Measurements from ENCODE around the gene C12orf57. TPM values are rescaled to one million over a fixed set of nuclear protein-coding genes. Genes with fewer than 3 reads are reported as not detected.

C12orf57 gene
- total RNA-seq, 1 donor from 2014 or later: 168 TPM

- intact Hi-C loops (cut with micrococcal nuclease): loop anchor here (1.0 to 5.0 kb wide), 2 partner anchors 13 to 65 kb away; partner anchors contain the start of gene SPSB2
- Mint-ChIP-seq H3K36me3 (ENCODE audit: low read depth) (peaks cover 59% of the 10 kb centered on the region), H3K27ac (peak overlapping the region; percentile 99)
These were observed 6.1 kb upstream of the C12orf57 start for GRCh38 chr12:6937481-6938352.

DNA sequence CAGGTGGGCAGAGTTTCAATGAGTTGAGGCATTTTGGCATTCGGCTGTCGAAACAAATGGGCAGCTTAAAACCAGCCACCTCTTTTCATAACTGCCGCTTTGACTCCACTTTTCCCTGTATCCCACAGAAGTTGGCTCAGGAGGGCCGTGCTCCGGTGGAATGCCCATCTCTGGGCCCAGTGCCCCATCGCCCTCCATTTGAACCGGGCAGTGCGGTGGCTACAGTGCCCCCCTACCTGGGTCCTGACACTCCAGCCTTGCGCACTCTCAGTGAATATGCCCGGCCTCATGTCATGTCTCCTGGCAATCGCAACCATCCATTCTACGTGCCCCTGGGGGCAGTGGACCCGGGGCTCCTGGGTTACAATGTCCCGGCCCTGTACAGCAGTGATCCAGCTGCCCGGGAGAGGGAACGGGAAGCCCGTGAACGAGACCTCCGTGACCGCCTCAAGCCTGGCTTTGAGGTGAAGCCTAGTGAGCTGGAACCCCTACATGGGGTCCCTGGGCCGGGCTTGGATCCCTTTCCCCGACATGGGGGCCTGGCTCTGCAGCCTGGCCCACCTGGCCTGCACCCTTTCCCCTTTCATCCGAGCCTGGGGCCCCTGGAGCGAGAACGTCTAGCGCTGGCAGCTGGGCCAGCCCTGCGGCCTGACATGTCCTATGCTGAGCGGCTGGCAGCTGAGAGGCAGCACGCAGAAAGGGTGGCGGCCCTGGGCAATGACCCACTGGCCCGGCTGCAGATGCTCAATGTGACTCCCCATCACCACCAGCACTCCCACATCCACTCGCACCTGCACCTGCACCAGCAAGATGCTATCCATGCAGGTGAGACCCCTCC is 5.2 kb upstream of the C12orf57 start:
- Mint-ChIP-seq H3K27me3 (no peaks in the 10 kb centered on the region), H3K9me3 (no peaks in the 10 kb centered on the region), H3K27ac (peak overlapping the region; percentile 99), H3K4me3 (peak overlapping the region; percentile 94), H3K4me1 (peaks cover 52% of the 10 kb centered on the region), H3K36me3 (ENCODE audit: low read depth) (peaks cover 58% of the 10 kb centered on the region)
- no peak for DNase-seq
- intact Hi-C loops (cut with micrococcal nuclease): loop anchor here (1.0 to 5.0 kb wide), 2 partner anchors 14 to 66 kb away; partner anchors contain the start of gene SPSB2

More at GRCh38 chr12:6937481-6938352, 6.1 kb upstream of the C12orf57 start:
- peak; percentile 98 for DNase-seq
- H3K27me3 Mint-ChIP-seq: no peaks in the 10 kb centered on the region
- H3K4me3 Mint-ChIP-seq: peak overlapping the region; percentile 94
- H3K9me3 Mint-ChIP-seq: no peaks in the 10 kb centered on the region
- peaks cover 51% of the 10 kb centered on the region for H3K4me1 Mint-ChIP-seq

- H3K36me3 Mint-ChIP-seq (ENCODE audit: low read depth): peaks cover 57% of the 10 kb centered on the region
- peak overlapping the region; percentile 56 for H3K4me3 Mint-ChIP-seq
- intact Hi-C loops (cut with micrococcal nuclease): loop anchor here (5.0 kb wide), 1 partner anchor 67 kb away; the partner anchor contains the start of gene SPSB2
- no peak for DNase-seq
- H3K27me3 Mint-ChIP-seq: no peaks in the 10 kb centered on the region
- peak overlapping the region; percentile 85 for H3K27ac Mint-ChIP-seq
- no peaks in the 10 kb centered on the region for H3K9me3 Mint-ChIP-seq
- peaks cover 48% of the 10 kb centered on the region for H3K4me1 Mint-ChIP-seq
These were observed 4.7 kb upstream of the C12orf57 start for GRCh38 chr12:6939191-6939540.

DNA sequence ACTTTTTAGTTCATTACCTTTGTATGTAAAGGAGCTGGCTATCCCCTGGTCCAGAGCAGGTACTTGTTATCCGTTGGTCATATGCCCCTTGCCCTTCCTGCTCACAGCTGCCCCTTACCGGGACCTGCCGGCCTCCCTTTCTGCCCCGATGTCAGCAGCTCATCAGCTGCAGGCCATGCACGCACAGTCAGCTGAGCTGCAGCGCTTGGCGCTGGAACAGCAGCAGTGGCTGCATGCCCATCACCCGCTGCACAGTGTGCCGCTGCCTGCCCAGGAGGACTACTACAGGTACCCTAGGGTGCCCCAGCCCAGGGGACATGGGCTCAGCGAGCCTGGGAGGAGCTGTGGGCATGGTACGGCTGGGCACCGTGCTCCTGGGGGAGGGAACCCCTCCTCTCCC is 2.6 kb upstream of the C12orf57 start:
- intact Hi-C loops (cut with micrococcal nuclease): no loop called here
- Mint-ChIP-seq H3K4me1 (peaks cover 49% of the 10 kb centered on the region), H3K27ac (peak overlapping the region; percentile 75), H3K9me3 (no peaks in the 10 kb centered on the region), H3K4me3 (no peak overlapping the region), H3K27me3 (no peaks in the 10 kb centered on the region), H3K36me3 (ENCODE audit: low read depth) (peaks cover 52% of the 10 kb centered on the region)
- no peak for DNase-seq

- intact Hi-C loops (cut with micrococcal nuclease): no loop called here
- H3K27ac Mint-ChIP-seq: no peak overlapping the region
- DNase-seq: no peak
- no peak overlapping the region for H3K4me3 Mint-ChIP-seq
- no peaks in the 10 kb centered on the region for H3K27me3 Mint-ChIP-seq
- peaks cover 47% of the 10 kb centered on the region for H3K4me1 Mint-ChIP-seq
- no peaks in the 10 kb centered on the region for H3K9me3 Mint-ChIP-seq
- H3K36me3 Mint-ChIP-seq (ENCODE audit: low read depth): peaks cover 49% of the 10 kb centered on the region
These were observed 2.0 kb upstream of the C12orf57 start for GRCh38 chr12:6941782-6942181.

- no peak for DNase-seq
- intact Hi-C loops (cut with micrococcal nuclease): no loop called here
- peak overlapping the region; percentile 98 for H3K27ac Mint-ChIP-seq
- H3K36me3 Mint-ChIP-seq (ENCODE audit: low read depth): peaks cover 48% of the 10 kb centered on the region
- no peaks in the 10 kb centered on the region for H3K27me3 Mint-ChIP-seq
- peak overlapping the region; percentile 93 for H3K4me3 Mint-ChIP-seq
- H3K4me1 Mint-ChIP-seq: peaks cover 49% of the 10 kb centered on the region
- no peaks in the 10 kb centered on the region for H3K9me3 Mint-ChIP-seq
These were observed 1.5 kb upstream of the C12orf57 start for GRCh38 chr12:6942331-6942665.

GRCh38 chr12:6943389-6943721 is 467 bp upstream of the C12orf57 start:
- H3K4me3 Mint-ChIP-seq: peak overlapping the region; percentile 93
- H3K27ac Mint-ChIP-seq: peak overlapping the region; percentile 98
- no peaks in the 10 kb centered on the region for H3K27me3 Mint-ChIP-seq
- no peaks in the 10 kb centered on the region for H3K9me3 Mint-ChIP-seq
- H3K36me3 Mint-ChIP-seq (ENCODE audit: low read depth): peaks cover 44% of the 10 kb centered on the region
- peaks cover 56% of the 10 kb centered on the region for H3K4me1 Mint-ChIP-seq
- intact Hi-C loops (cut with micrococcal nuclease): no loop called here
- DNase-seq: peak; percentile 94

DNA sequence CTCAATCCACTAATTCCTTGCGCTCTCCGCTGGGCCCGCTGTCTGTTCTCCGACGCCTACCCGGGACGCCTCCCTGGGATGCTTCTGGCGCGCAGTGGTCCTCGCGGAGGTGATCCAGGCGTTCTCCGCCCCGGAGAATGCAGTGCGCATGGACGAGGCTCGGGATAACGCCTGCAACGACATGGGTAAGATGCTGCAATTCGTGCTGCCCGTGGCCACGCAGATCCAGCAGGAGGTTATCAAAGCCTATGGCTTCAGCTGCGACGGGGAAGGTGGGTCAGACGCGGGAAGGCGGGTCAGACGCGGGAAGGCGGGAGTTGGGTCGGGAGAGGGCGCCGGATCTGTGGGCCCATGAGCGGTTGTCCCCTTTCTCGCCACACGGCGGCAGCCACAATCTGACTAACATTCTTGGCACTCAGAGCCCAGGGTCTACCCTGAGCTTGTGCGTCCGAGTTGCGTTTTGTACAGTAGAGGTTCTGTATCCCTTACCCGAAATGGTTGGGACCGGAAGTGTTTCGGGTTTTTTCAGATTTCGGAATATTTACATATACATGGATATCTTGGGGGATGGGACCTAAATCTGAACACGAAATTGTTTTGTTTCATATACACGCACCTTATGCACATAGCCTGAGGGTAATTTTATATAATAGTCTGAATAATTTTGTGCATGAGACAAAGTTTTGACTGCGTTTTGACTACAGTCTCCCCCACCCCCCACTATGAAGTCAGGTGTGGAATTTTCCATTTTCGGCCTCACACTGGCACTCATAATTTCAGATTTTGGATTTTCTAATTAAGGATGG is 762 bp downstream of the C12orf57 start:
- Mint-ChIP-seq H3K27ac (peak overlapping the region; percentile 98), H3K27me3 (no peaks in the 10 kb centered on the region), H3K9me3 (no peaks in the 10 kb centered on the region), H3K4me3 (peak overlapping the region; percentile 93), H3K4me1 (peaks cover 62% of the 10 kb centered on the region), H3K36me3 (ENCODE audit: low read depth) (peaks cover 43% of the 10 kb centered on the region)
- intact Hi-C loops (cut with micrococcal nuclease): loop anchor here (1.0 to 2.0 kb wide), 9 partner anchors 9 to 165 kb away; partner anchors contain the start of genes C1R, C1RL, EMG1 and ENO2
- DNase-seq: peak; percentile 96

- no peak for DNase-seq
- Mint-ChIP-seq H3K4me1 (peaks cover 71% of the 10 kb centered on the region), H3K27me3 (no peaks in the 10 kb centered on the region), H3K4me3 (peak overlapping the region; percentile 93), H3K9me3 (no peaks in the 10 kb centered on the region), H3K27ac (peak overlapping the region; percentile 98), H3K36me3 (ENCODE audit: low read depth) (peaks cover 38% of the 10 kb centered on the region)
- intact Hi-C loops (cut with micrococcal nuclease): loop anchor here (2.0 kb wide), 1 partner anchor 55 kb away; no protein-coding TSS in a partner anchor
These were observed 1.8 kb downstream of the C12orf57 start for GRCh38 chr12:6945613-6946012.

- peaks cover 35% of the 10 kb centered on the region for H3K36me3 Mint-ChIP-seq (ENCODE audit: low read depth)
- H3K4me3 Mint-ChIP-seq: peak overlapping the region; percentile 93
- H3K4me1 Mint-ChIP-seq: peaks cover 73% of the 10 kb centered on the region
- no peaks in the 10 kb centered on the region for H3K27me3 Mint-ChIP-seq
- H3K27ac Mint-ChIP-seq: peak overlapping the region; percentile 98
- peak; percentile 93 for DNase-seq
- intact Hi-C loops (cut with micrococcal nuclease): no loop called here
- no peaks in the 10 kb centered on the region for H3K9me3 Mint-ChIP-seq
These were observed 2.5 kb downstream of the C12orf57 start for GRCh38 chr12:6946033-6946919.

DNA sequence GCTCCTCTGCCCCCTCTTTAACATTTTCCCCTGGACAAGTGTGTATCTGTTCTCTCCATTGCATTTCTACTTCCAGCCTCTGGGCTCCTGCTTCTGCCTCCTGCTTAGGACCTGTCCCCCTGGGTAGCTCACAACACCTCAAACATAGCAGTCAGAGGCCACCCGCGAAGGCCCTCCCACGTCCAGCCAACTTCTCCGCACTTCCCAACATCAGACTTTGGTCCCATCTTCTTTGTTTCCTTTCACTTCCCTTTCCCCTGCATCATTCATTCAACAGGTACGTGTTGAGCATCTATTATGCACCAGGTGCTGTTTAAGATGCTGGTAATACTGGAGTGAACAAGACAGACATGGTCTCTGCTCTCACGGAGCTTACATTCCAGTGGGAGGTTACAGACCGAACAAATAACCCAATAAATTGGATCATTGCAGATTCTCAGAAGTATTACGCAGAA is 3.1 kb downstream of the C12orf57 start:
- Mint-ChIP-seq H3K36me3 (ENCODE audit: low read depth) (peaks cover 34% of the 10 kb centered on the region), H3K9me3 (no peaks in the 10 kb centered on the region), H3K27me3 (no peaks in the 10 kb centered on the region), H3K4me1 (peaks cover 75% of the 10 kb centered on the region), H3K4me3 (peak overlapping the region; percentile 93), H3K27ac (peak overlapping the region; percentile 98)
- no peak for DNase-seq
- intact Hi-C loops (cut with micrococcal nuclease): no loop called here

GRCh38 chr12:6947615-6948014 is 3.8 kb downstream of the C12orf57 start:
- peaks cover 69% of the 10 kb centered on the region for H3K4me1 Mint-ChIP-seq
- no peaks in the 10 kb centered on the region for H3K27me3 Mint-ChIP-seq
- peak overlapping the region; percentile 82 for H3K27ac Mint-ChIP-seq
- no peaks in the 10 kb centered on the region for H3K9me3 Mint-ChIP-seq
- H3K4me3 Mint-ChIP-seq: peak overlapping the region; percentile 93
- intact Hi-C loops (cut with micrococcal nuclease): no loop called here
- peaks cover 35% of the 10 kb centered on the region for H3K36me3 Mint-ChIP-seq (ENCODE audit: low read depth)
- no peak for DNase-seq

Data from activated CD4-positive, alpha-beta T cell treated with anti-CD3 and anti-CD28 coated beads, Interleukin-2, amount 10 ng/mL, durations not matched to agents 24 days and 14 days (primary cell).